ENCODE results near the gene SLC7A11.
"Not testable (repeated sequence)": the region's sequence is repeated elsewhere in the genome, so short reads cannot be mapped to it uniquely, and the experiment has no call there.

SLC7A11 gene

DNA sequence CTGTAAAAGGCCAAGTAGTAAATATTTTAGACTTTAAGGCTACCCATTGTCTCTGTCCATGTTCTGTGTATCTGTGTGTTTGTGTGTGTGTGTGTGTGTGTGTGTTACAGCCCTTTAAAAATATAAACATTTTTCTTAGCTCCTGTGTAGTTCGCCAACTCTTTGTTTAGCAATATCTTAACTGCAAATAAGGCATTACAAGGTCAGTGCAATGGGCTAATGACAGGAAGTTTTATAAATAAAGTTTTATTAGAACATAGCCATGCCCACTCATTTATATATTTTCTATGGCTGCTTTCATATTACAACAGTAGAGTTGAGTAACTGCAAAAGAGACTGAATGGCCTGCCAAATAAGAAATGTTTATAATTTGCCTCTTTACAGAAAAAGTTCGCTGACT, 5.9 kb upstream of the SLC7A11 start:
- Histone ChIP-seq H3K9ac (ENCODE audit: low read depth in 1 of 2, low read length in 2 of 2) (no peak overlapping the region), H3K4me1 (ENCODE audit: control insufficient read depth in 1 of 2, insufficient read depth in 2 of 2, low read length in 2 of 2) (no peaks in the 10 kb centered on the region), H3K36me3 (ENCODE audit: control insufficient read depth in 1 of 2, insufficient read depth in 2 of 2, low read length in 2 of 2) (no peaks in the 10 kb centered on the region), H3K27ac (ENCODE audit: low read depth, low read length) (no peak overlapping the region), H3K9me3 (ENCODE audit: control insufficient read depth in 1 of 2, low read length in 2 of 2) (no peaks in the 10 kb centered on the region), H3K4me3 (ENCODE audit: low read depth in 1 of 2, low read length in 2 of 2) (no peak overlapping the region), H3K27me3 (ENCODE audit: control insufficient read depth in 1 of 2, insufficient read depth in 2 of 2, low read length in 2 of 2) (no peaks in the 10 kb centered on the region)

DNA sequence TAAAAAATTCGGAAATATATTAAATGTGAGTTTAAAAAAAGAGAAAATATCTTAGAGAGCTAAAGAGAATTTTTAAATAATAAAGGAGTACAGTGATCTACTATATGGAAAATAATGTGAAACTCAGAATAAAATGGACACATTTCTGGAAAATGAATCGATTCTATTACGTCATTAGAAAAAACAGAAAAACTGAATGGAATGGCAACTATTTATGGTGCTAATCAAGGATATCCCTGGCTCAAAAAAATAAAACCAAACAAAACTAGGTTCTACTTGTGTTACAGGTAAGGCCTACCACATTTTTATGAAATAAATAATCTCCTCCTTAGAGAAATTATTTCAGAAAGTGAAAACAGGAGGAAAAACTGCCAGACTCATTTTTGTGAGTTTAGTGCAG, 5.5 kb upstream of the SLC7A11 start:
- H3K4me1 ChIP-seq (ENCODE audit: control insufficient read depth in 1 of 2, insufficient read depth in 2 of 2, low read length in 2 of 2), result no peaks in the 10 kb centered on the region
- H3K27ac ChIP-seq (ENCODE audit: low read depth, low read length), result no peak overlapping the region
- H3K9ac ChIP-seq (ENCODE audit: low read depth in 1 of 2, low read length in 2 of 2), result no peak overlapping the region
- no peaks in the 10 kb centered on the region for H3K36me3 ChIP-seq (ENCODE audit: control insufficient read depth in 1 of 2, insufficient read depth in 2 of 2, low read length in 2 of 2)
- no peaks in the 10 kb centered on the region for H3K27me3 ChIP-seq (ENCODE audit: control insufficient read depth in 1 of 2, insufficient read depth in 2 of 2, low read length in 2 of 2)
- H3K9me3 ChIP-seq (ENCODE audit: control insufficient read depth in 1 of 2, low read length in 2 of 2), result no peaks in the 10 kb centered on the region
- H3K4me3 ChIP-seq (ENCODE audit: low read depth in 1 of 2, low read length in 2 of 2), result no peak overlapping the region

DNA sequence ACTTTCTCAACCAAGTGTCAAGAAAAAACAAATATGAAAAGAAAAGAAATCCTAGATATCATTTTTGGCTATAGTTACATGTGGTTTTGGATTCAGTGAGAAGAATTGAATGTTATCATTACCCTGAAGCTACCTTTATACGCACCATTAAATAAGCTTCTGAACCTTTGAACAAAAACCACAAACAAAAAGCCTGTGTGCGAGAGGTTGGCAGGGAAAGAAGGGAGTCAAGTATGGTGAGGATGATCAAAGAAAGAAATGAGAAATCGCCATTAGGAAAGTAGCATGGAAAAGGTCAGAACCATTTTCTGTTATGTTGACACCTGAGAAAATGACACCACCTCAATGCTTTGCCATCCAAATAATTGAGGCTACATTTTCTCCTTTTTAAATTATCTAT, 1.2 kb upstream of the SLC7A11 start:
- no peak overlapping the region for H3K9ac ChIP-seq (ENCODE audit: low read depth in 1 of 2, low read length in 2 of 2)

GRCh38 chr4:138242834-138243156, 646 bp upstream of the SLC7A11 start:
- H3K27ac ChIP-seq (ENCODE audit: low read depth, low read length), result no peak overlapping the region
- peaks cover 4% of the 10 kb centered on the region in 2 donors for H3K4me1 ChIP-seq (ENCODE audit: control insufficient read depth in 1 of 2, insufficient read depth in 2 of 2, low read length in 2 of 2)
- H3K4me3 ChIP-seq (ENCODE audit: low read depth in 1 of 2, low read length in 2 of 2), result peak overlapping the region; percentile 74 to 81
- peak overlapping the region in 1 of 2 donors; percentile 77 for H3K9ac ChIP-seq (ENCODE audit: low read depth in 1 of 2, low read length in 2 of 2)
- H3K36me3 ChIP-seq (ENCODE audit: control insufficient read depth in 1 of 2, insufficient read depth in 2 of 2, low read length in 2 of 2), result no peaks in the 10 kb centered on the region
- H3K27me3 ChIP-seq (ENCODE audit: control insufficient read depth in 1 of 2, insufficient read depth in 2 of 2, low read length in 2 of 2), result no peaks in the 10 kb centered on the region
- H3K9me3 ChIP-seq (ENCODE audit: control insufficient read depth in 1 of 2, low read length in 2 of 2), result no peaks in the 10 kb centered on the region

More for the DNA sequence above, 1.2 kb upstream of the SLC7A11 start:
- Histone ChIP-seq H3K27ac (ENCODE audit: low read depth, low read length) (no peak overlapping the region), H3K27me3 (ENCODE audit: control insufficient read depth in 1 of 2, insufficient read depth in 2 of 2, low read length in 2 of 2) (no peaks in the 10 kb centered on the region), H3K4me3 (ENCODE audit: low read depth in 1 of 2, low read length in 2 of 2) (no peak overlapping the region), H3K36me3 (ENCODE audit: control insufficient read depth in 1 of 2, insufficient read depth in 2 of 2, low read length in 2 of 2) (no peaks in the 10 kb centered on the region), H3K9me3 (ENCODE audit: control insufficient read depth in 1 of 2, low read length in 2 of 2) (no peaks in the 10 kb centered on the region), H3K4me1 (ENCODE audit: control insufficient read depth in 1 of 2, insufficient read depth in 2 of 2, low read length in 2 of 2) (peaks cover 4% of the 10 kb centered on the region in 2 donors)

- peak overlapping the region; percentile 61 to 77 for H3K9ac ChIP-seq (ENCODE audit: low read depth in 1 of 2, low read length in 2 of 2)
- peak overlapping the region; percentile 74 to 81 for H3K4me3 ChIP-seq (ENCODE audit: low read depth in 1 of 2, low read length in 2 of 2)
- H3K36me3 ChIP-seq (ENCODE audit: control insufficient read depth in 1 of 2, insufficient read depth in 2 of 2, low read length in 2 of 2), result no peaks in the 10 kb centered on the region
- H3K27ac ChIP-seq (ENCODE audit: low read depth, low read length), result peak overlapping the region; percentile 26
- no peaks in the 10 kb centered on the region for H3K9me3 ChIP-seq (ENCODE audit: control insufficient read depth in 1 of 2, low read length in 2 of 2)
- H3K4me1 ChIP-seq (ENCODE audit: control insufficient read depth in 1 of 2, insufficient read depth in 2 of 2, low read length in 2 of 2), result peaks cover 4% of the 10 kb centered on the region in 2 donors
- H3K27me3 ChIP-seq (ENCODE audit: control insufficient read depth in 1 of 2, insufficient read depth in 2 of 2, low read length in 2 of 2), result no peaks in the 10 kb centered on the region
These were observed 671 bp downstream of the SLC7A11 start for GRCh38 chr4:138241281-138242075.

GRCh38 chr4:138239491-138239890, 2.7 kb downstream of the SLC7A11 start:
- Histone ChIP-seq H3K9ac (ENCODE audit: low read depth in 1 of 2, low read length in 2 of 2) (no peak overlapping the region), H3K4me3 (ENCODE audit: low read depth in 1 of 2, low read length in 2 of 2) (no peak overlapping the region), H3K36me3 (ENCODE audit: control insufficient read depth in 1 of 2, insufficient read depth in 2 of 2, low read length in 2 of 2) (no peaks in the 10 kb centered on the region), H3K27ac (ENCODE audit: low read depth, low read length) (no peak overlapping the region), H3K9me3 (ENCODE audit: control insufficient read depth in 1 of 2, low read length in 2 of 2) (no peaks in the 10 kb centered on the region), H3K4me1 (ENCODE audit: control insufficient read depth in 1 of 2, insufficient read depth in 2 of 2, low read length in 2 of 2) (peaks cover 4 to 8% of the 10 kb centered on the region in 2 donors), H3K27me3 (ENCODE audit: control insufficient read depth in 1 of 2, insufficient read depth in 2 of 2, low read length in 2 of 2) (no peaks in the 10 kb centered on the region)

DNA sequence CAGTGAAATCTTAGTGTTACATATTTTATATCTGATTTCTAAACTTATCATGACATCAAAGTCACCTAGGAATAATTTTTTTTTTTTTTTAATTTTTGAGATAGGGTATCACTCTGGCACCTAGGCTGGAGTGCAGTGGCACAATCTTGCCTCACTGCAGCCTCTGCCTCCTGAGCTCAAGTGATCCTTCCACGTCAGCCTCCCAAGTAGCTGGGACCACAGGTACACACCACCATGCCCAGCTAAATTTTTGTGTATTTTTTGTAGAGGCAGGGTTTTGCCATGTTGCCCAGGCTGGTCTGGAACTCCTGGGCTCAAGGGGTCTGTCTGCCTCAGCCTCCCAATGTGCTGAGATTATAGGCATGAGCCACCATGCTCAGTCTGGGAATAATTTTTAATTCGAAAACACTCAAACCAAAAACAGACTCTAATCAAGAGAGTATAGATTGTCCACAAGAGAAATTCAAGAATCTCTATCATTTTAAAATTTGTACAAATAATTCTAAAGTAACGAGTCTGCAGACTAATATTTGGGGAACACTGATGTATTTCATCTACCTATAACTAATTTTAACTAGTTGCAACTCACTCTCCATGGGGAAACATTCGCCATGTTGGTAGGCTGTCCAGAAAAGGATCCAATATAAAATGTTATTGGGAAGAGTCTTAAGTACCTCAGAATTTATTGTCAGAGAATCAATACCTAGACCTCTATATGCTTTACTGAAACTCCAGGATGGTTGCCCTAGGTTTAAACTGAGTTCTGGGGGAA, 3.4 kb downstream of the SLC7A11 start:
- Histone ChIP-seq H3K4me3 (ENCODE audit: low read depth in 1 of 2, low read length in 2 of 2) (no peak overlapping the region), H3K27ac (ENCODE audit: low read depth, low read length) (no peak overlapping the region), H3K36me3 (ENCODE audit: control insufficient read depth in 1 of 2, insufficient read depth in 2 of 2, low read length in 2 of 2) (no peaks in the 10 kb centered on the region), H3K27me3 (ENCODE audit: control insufficient read depth in 1 of 2, insufficient read depth in 2 of 2, low read length in 2 of 2) (no peaks in the 10 kb centered on the region), H3K4me1 (ENCODE audit: control insufficient read depth in 1 of 2, insufficient read depth in 2 of 2, low read length in 2 of 2) (peaks cover 4 to 8% of the 10 kb centered on the region in 2 donors), H3K9me3 (ENCODE audit: control insufficient read depth in 1 of 2, low read length in 2 of 2) (no peaks in the 10 kb centered on the region), H3K9ac (ENCODE audit: low read depth in 1 of 2, low read length in 2 of 2) (no peak overlapping the region)

DNA sequence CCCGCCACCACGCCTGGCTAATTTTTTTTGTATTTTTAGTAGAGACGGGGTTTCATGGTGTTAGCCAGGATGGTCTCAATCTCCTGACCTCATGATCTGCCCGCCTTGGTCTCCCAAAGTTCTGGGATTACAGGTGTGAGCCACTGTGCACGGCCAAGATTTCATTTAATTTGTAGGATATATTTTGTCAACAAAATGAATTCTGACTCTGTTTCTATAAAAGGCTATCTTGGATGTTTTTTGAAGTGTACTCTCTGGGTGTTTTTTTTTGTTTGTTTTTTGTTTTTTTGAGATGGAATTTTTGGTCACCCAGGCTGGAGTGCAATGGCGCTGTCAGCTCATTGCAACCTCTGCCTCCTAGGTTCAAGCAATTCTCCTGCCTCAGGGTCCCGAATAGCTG, 5.0 kb downstream of the SLC7A11 start:
- not testable (repeated sequence) for H3K36me3 ChIP-seq (ENCODE audit: control insufficient read depth in 1 of 2, insufficient read depth in 2 of 2, low read length in 2 of 2); H3K4me3 ChIP-seq (ENCODE audit: low read depth in 1 of 2, low read length in 2 of 2); H3K9me3 ChIP-seq (ENCODE audit: control insufficient read depth in 1 of 2, low read length in 2 of 2); H3K4me1 ChIP-seq (ENCODE audit: control insufficient read depth in 1 of 2, insufficient read depth in 2 of 2, low read length in 2 of 2); H3K27ac ChIP-seq (ENCODE audit: low read depth, low read length); H3K27me3 ChIP-seq (ENCODE audit: control insufficient read depth in 1 of 2, insufficient read depth in 2 of 2, low read length in 2 of 2); H3K9ac ChIP-seq (ENCODE audit: low read depth in 1 of 2, low read length in 2 of 2)

DNA sequence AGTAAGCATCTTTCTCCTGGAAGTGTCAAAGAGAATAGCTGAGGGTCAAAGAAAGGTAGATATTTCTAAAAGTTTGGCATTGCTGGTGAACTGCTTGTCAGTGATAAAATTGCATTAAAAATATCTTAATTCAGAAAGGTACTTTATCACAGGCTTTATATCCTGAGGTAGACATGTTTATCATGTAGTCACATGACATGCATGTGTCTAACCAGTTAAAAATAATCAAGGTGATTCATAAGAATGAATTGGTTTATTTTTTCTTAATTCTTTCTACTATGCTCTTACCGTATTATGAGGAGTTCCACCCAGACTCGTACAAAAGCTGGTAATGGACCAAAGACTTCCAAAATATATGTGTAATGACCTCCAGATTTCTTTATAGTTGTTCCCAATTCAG, 6.1 kb downstream of the SLC7A11 start:
- Histone ChIP-seq H3K4me3 (ENCODE audit: low read depth in 1 of 2, low read length in 2 of 2) (no peak overlapping the region), H3K4me1 (ENCODE audit: control insufficient read depth in 1 of 2, insufficient read depth in 2 of 2, low read length in 2 of 2) (peaks cover 0 to 4% of the 10 kb centered on the region in 2 donors), H3K27ac (ENCODE audit: low read depth, low read length) (no peak overlapping the region), H3K36me3 (ENCODE audit: control insufficient read depth in 1 of 2, insufficient read depth in 2 of 2, low read length in 2 of 2) (no peaks in the 10 kb centered on the region), H3K9me3 (ENCODE audit: control insufficient read depth in 1 of 2, low read length in 2 of 2) (no peaks in the 10 kb centered on the region), H3K9ac (ENCODE audit: low read depth in 1 of 2, low read length in 2 of 2) (no peak overlapping the region), H3K27me3 (ENCODE audit: control insufficient read depth in 1 of 2, insufficient read depth in 2 of 2, low read length in 2 of 2) (no peaks in the 10 kb centered on the region)

- H3K27ac ChIP-seq (ENCODE audit: low read depth, low read length), result no peak overlapping the region
- H3K9ac ChIP-seq (ENCODE audit: low read depth in 1 of 2, low read length in 2 of 2), result no peak overlapping the region
- no peak overlapping the region for H3K4me3 ChIP-seq (ENCODE audit: low read depth in 1 of 2, low read length in 2 of 2)
- H3K36me3 ChIP-seq (ENCODE audit: control insufficient read depth in 1 of 2, insufficient read depth in 2 of 2, low read length in 2 of 2), result no peaks in the 10 kb centered on the region
- no peaks in the 10 kb centered on the region for H3K27me3 ChIP-seq (ENCODE audit: control insufficient read depth in 1 of 2, insufficient read depth in 2 of 2, low read length in 2 of 2)
- H3K9me3 ChIP-seq (ENCODE audit: control insufficient read depth in 1 of 2, low read length in 2 of 2), result no peaks in the 10 kb centered on the region
- peaks cover 0 to 4% of the 10 kb centered on the region in 2 donors for H3K4me1 ChIP-seq (ENCODE audit: control insufficient read depth in 1 of 2, insufficient read depth in 2 of 2, low read length in 2 of 2)
These were observed 6.7 kb downstream of the SLC7A11 start for GRCh38 chr4:138235419-138235952.
